IMR-90 (cell line): Measurements from ENCODE around the gene RHBDL1. TPM values are rescaled to one million over a fixed set of nuclear protein-coding genes. Genes with fewer than 3 reads are reported as not detected.
A peak's percentile ranks its signal among the peaks of the same experiment; 100 is the strongest.

Experiments used
- ATAC-seq: fragments of 200-7000 bp; cut with Tn5 transposase; 2 replicates; pipeline ENCODE4 v1.9.1; 2020; ENCODE audit warnings: low read depth, mild to moderate bottlenecking, moderate library complexity
- BruUV-seq: library from RNA; stranded (reverse); fragments of 400-500 nt; replicated peaks from 2 replicates; lab custom pipeline; 2021; lab: Mats Ljungman, UMichigan
- CTCF ChIA-PET: fragments of 300-600 bp; formaldehyde crosslinking; extraction: SDS; loops from one replicate; lab custom pipeline; 2021; ENCODE audit warnings: antibody characterized with exemption; lab: Yijun Ruan, JAX
- POLR2A ChIA-PET: fragments of 300-600 bp; sonication (Branson Sonifier 250); formaldehyde crosslinking; loops from one replicate; lab custom pipeline; 2022; ENCODE audit warnings: antibody characterized with exemption; ENCODE audit not compliant: unreplicated experiment; lab: Charles Lee
- DNase-seq: peaks from one replicate; pipeline ENCODE4 v3.0.0; 2013
- H2AFZ ChIP-seq: replicated peaks from 2 replicates; pipeline ENCODE3; 2013; ENCODE audit warnings: low read length, mild to moderate bottlenecking; ENCODE audit not compliant: poor library complexity
- H2AK5ac ChIP-seq: 2 replicates; pipeline ENCODE4 v1.6.1; 2013; ENCODE audit warnings: low read depth, low read length, inconsistent platforms
- H2AK9ac ChIP-seq: replicated peaks from 2 replicates; pipeline ENCODE3; 2013; ENCODE audit warnings: mild to moderate bottlenecking, low read depth, low read length, moderate library complexity; ENCODE audit not compliant: poor library complexity
- H2BK120ac ChIP-seq: 2 replicates; pipeline ENCODE4 v1.6.1; 2013; ENCODE audit warnings: low read depth, low read length, inconsistent platforms
- H2BK15ac ChIP-seq: 3 replicates; pipeline ENCODE4 v1.6.1; 2013; ENCODE audit warnings: low read depth, low read length, inconsistent platforms
- H2BK20ac ChIP-seq: 2 replicates; pipeline ENCODE4 v1.6.1; 2013; ENCODE audit warnings: low read depth, mild to moderate bottlenecking, inconsistent platforms, low read length, moderate library complexity
- H2BK5ac ChIP-seq: 2 replicates; pipeline ENCODE4 v1.6.1; 2013; ENCODE audit warnings: mild to moderate bottlenecking, low read depth, low read length, inconsistent platforms; ENCODE audit not compliant: poor library complexity, severe bottlenecking
- H3K14ac ChIP-seq: replicated peaks from 2 replicates; pipeline ENCODE4 v1.6.1; 2013; ENCODE audit warnings: low read depth, low read length, inconsistent platforms
- H3K18ac ChIP-seq: 2 replicates; pipeline ENCODE4 v1.6.1; 2013; ENCODE audit warnings: low read depth, low read length, control low read depth
- H3K23ac ChIP-seq: 2 replicates; pipeline ENCODE4 v1.6.1; 2013; ENCODE audit warnings: low read depth, low read length, inconsistent platforms
- H3K27ac ChIP-seq: 2 replicates; pipeline ENCODE4 v1.5.1; 2013; ENCODE audit warnings: mild to moderate bottlenecking, control low read depth, low read length; ENCODE audit not compliant: insufficient read depth
- H3K27me3 ChIP-seq: 2 replicates; pipeline ENCODE4 v1.6.1; 2013; ENCODE audit warnings: low read length; ENCODE audit not compliant: control insufficient read depth, insufficient read depth
- H3K36me3 ChIP-seq: 2 replicates; pipeline ENCODE4 v1.6.1; 2013; ENCODE audit warnings: low read length, mixed read lengths; ENCODE audit not compliant: control insufficient read depth, insufficient read depth
- H3K4ac ChIP-seq: 2 replicates; pipeline ENCODE4 v1.6.1; 2013; ENCODE audit warnings: low read depth, low read length, inconsistent platforms
- H3K4me1 ChIP-seq: 2 replicates; pipeline ENCODE4 v1.6.1; 2013; ENCODE audit warnings: low read length, mixed read lengths; ENCODE audit not compliant: control insufficient read depth, insufficient read depth
- H3K4me2 ChIP-seq: 2 replicates; pipeline ENCODE4 v1.6.1; 2013; ENCODE audit warnings: low read depth, mild to moderate bottlenecking, control low read depth, low read length, moderate library complexity
- H3K4me3 ChIP-seq: 2 replicates; pipeline ENCODE4 v1.5.1; 2013; ENCODE audit warnings: low read depth, mild to moderate bottlenecking, control low read depth, low read length, moderate library complexity; ENCODE audit not compliant: insufficient read depth
- H3K56ac ChIP-seq: 2 replicates; pipeline ENCODE4 v1.6.1; 2013; ENCODE audit warnings: low read length, inconsistent platforms; ENCODE audit not compliant: insufficient read depth; ENCODE audit errors: extremely low read depth
- H3K79me1 ChIP-seq, 2 experiments: 2 replicates each; pipeline ENCODE4 v1.6.1; 2013; ENCODE audit warnings: low read length in 2 of 2, inconsistent platforms in 1 of 2, low read depth in 1 of 2
- H3K9ac ChIP-seq: 2 replicates; pipeline ENCODE4 v1.6.1; 2013; ENCODE audit warnings: low read depth, low read length, control low read depth
- H3K9me1 ChIP-seq: 2 replicates; pipeline ENCODE4 v1.6.1; 2013; ENCODE audit warnings: low read length, inconsistent platforms; ENCODE audit not compliant: insufficient read depth
- H3K9me3 ChIP-seq: 2 replicates; pipeline ENCODE4 v1.6.1; 2013; ENCODE audit warnings: low read length; ENCODE audit not compliant: control insufficient read depth, insufficient read depth
- H4K20me1 ChIP-seq: 2 replicates; pipeline ENCODE4 v1.6.1; 2013; ENCODE audit warnings: low read length, inconsistent platforms; ENCODE audit not compliant: insufficient read depth
- H4K5ac ChIP-seq: 2 replicates; pipeline ENCODE4 v1.6.1; 2013; ENCODE audit warnings: mild to moderate bottlenecking, low read depth, low read length, control low read depth
- H4K8ac ChIP-seq, 2 experiments: 2 replicates each; pipeline ENCODE4 v1.6.1; 2013; ENCODE audit warnings: low read depth in 2 of 2, low read length in 2 of 2, control low read depth in 1 of 2, inconsistent platforms in 1 of 2
- H4K91ac ChIP-seq: 2 replicates; pipeline ENCODE4 v1.6.1; 2013; ENCODE audit warnings: low read depth, low read length, inconsistent platforms; ENCODE audit not compliant: insufficient read depth
- CEBPB ChIP-seq: IDR thresholded peaks from 2 replicates; pipeline ENCODE4 v1.6.1; 2012; ENCODE audit warnings: low read depth, low read length, improper control_type of control experiment
- CHD1 ChIP-seq: IDR thresholded peaks from 2 replicates; pipeline ENCODE4 v1.6.1; 2012; ENCODE audit warnings: low read depth, low read length, improper control_type of control experiment
- CTCF ChIP-seq: conservative IDR thresholded peaks from 2 replicates; pipeline ENCODE4 v1.5.1; 2012; ENCODE audit warnings: mild to moderate bottlenecking, low read depth, low read length, improper control_type of control experiment
- ELK1 ChIP-seq: fragments of 150-350 bp; IDR thresholded peaks from 2 replicates; pipeline ENCODE4 v1.6.1; 2016; ENCODE audit warnings: low read depth, mild to moderate bottlenecking, low read length, moderate library complexity, borderline replicate concordance
- FOS ChIP-seq: fragments of 150-350 bp; IDR thresholded peaks from 2 replicates; pipeline ENCODE4 v1.6.1; 2016; ENCODE audit warnings: low read depth, low read length
- MAFK ChIP-seq: IDR thresholded peaks from 2 replicates; pipeline ENCODE4 v1.6.1; 2012; ENCODE audit warnings: low read depth, low read length, improper control_type of control experiment
- MAZ ChIP-seq: IDR thresholded peaks from 2 replicates; pipeline ENCODE4 v1.6.1; 2012; ENCODE audit warnings: low read depth, mild to moderate bottlenecking, low read length, improper control_type of control experiment, moderate library complexity, borderline replicate concordance
- MXI1 ChIP-seq: IDR thresholded peaks from 2 replicates; pipeline ENCODE4 v1.6.1; 2012; ENCODE audit warnings: low read depth, mild to moderate bottlenecking, low read length, moderate library complexity, borderline replicate concordance
- NFE2L2 ChIP-seq: fragments of 150-350 bp; IDR thresholded peaks from 2 replicates; pipeline ENCODE4 v1.6.1; 2016; ENCODE audit warnings: low read depth, mild to moderate bottlenecking, low read length
- POLR2A ChIP-seq: IDR thresholded peaks from 2 replicates; pipeline ENCODE4 v1.6.1; 2012; ENCODE audit warnings: mild to moderate bottlenecking, low read depth, low read length
- RCOR1 ChIP-seq: IDR thresholded peaks from 2 replicates; pipeline ENCODE4 v1.6.1; 2012; ENCODE audit warnings: mild to moderate bottlenecking, low read length, improper control_type of control experiment; ENCODE audit not compliant: insufficient replicate concordance
- RFX5 ChIP-seq: IDR thresholded peaks from 2 replicates; pipeline ENCODE4 v1.8.0; 2012; ENCODE audit warnings: low read depth, mild to moderate bottlenecking, low read length, moderate library complexity
- SMC3 ChIP-seq: fragments of 150-350 bp; IDR thresholded peaks from 2 replicates; pipeline ENCODE4 v1.6.1; 2016; ENCODE audit warnings: low read depth, mild to moderate bottlenecking, antibody characterized with exemption, low read length, moderate library complexity
- USF2 ChIP-seq: fragments of 150-350 bp; IDR thresholded peaks from 2 replicates; pipeline ENCODE4 v1.6.1; 2017; ENCODE audit warnings: mild to moderate bottlenecking, antibody characterized with exemption, low read length, low read depth
- WGBS, 2 experiments: methylation state at CpG; one replicate each; pipeline versions ENCODE4 v1.1.5 to v1.1.7; 2013; ENCODE audit warnings: missing lambda C conversion rate in 2 of 2; ENCODE audit not compliant: insufficient read length in 1 of 2; ENCODE audit errors: extremely low coverage in 2 of 2; 5-methylcytosine and 5-hydroxymethylcytosine counted together
- dilution Hi-C: fragments of 300-500 bp; cut with HindIII; formaldehyde crosslinking; loops from one replicate; pipeline ENCODE4 v1.14.3; 2018; ENCODE audit warnings: low sequenced_read_pairs; ENCODE audit not compliant: unreplicated experiment
- in situ Hi-C: fragments of 300-500 bp; cut with MboI; formaldehyde crosslinking; loops from 3 replicates; pipeline ENCODE4 v1.14.3; 2019; ENCODE audit warnings: low sequenced_read_pairs, inconsistent platforms, mixed read lengths
- intact Hi-C: fragments of 100-400 bp; cut with micrococcal nuclease; formaldehyde crosslinking; loops from 2 replicates; pipeline ENCODE4 v1.10.0; 2022
- polyA plus RNA-seq, 3 experiments: library from polyadenylated mRNA; depleted of rRNA; stranded (reverse); fragments of >200 nt; gene quantifications; 2 replicates each; pipeline ENCODE4 v1.2.3, GENCODE V29; 2012; ENCODE audit warnings: low replicate concordance in 1 of 3
- total RNA-seq: library from RNA; depleted of rRNA; stranded (reverse); fragments of >200 nt; gene quantifications from 2 replicates; pipeline ENCODE4 v1.2.3, GENCODE V29; 2012

The RHBDL1 gene
- total and polyA plus RNA-seq, 2 of the 4 experiments (the other 2 are of a cell fraction): 0.72 to 4.1 TPM

DNA sequence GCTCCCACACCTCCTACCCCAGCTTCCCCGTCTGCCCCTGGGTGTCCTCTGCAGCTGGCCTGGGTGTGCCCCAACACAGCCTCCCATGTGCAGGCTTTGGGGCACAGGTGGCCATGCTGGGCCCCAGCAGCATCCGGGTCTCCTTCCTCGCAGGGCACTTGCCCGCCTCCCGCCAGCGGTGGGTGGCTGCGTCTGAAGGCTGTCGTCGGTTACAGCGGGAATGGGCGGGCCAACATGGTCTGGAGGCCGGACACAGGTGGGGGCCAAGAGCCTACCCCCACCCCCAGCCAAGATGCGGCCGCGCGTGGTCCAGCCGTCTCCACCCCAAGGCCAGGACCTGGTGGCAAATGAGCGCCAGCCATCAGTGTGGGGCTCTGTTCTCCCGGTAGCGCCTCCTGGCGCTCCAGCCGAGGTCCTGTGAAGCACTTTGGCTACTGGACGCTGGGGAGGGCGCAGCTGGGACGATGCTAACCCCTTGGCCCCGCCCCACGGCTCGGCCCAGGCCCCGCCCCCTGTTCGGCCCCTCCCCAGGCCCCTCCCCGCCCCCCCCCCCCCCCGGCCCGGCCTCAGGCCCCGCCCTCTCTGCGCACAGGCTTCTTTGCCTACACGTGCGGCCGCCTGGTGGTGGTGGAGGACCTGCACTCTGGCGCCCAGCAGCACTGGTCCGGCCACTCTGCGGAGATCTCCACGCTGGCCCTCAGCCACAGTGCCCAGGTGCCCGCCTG lies 14.8 kb upstream of the RHBDL1 start:
- Histone ChIP-seq H3K18ac (no peak overlapping the region), H3K4me1 (peaks cover 5% of the 10 kb centered on the region), H3K23ac (no peak overlapping the region), H3K14ac (no peak overlapping the region), H3K27me3 (no peaks in the 10 kb centered on the region), H2AK9ac (peak overlapping the region; percentile 97), H2BK5ac (no peak overlapping the region), H3K9me1 (no peaks in the 10 kb centered on the region), H3K27ac (no peak overlapping the region), H2AK5ac (peak overlapping the region; percentile 27; the same call in 1 of the 2 replicates), H4K20me1 (no peaks in the 10 kb centered on the region), H4K8ac (peak overlapping the region in 1 of 2 experiments; percentile 43; a peak in 1 of 4 replicates), H3K9ac (no peak overlapping the region), H4K91ac (no peak overlapping the region), H2BK120ac (no peak overlapping the region), H3K36me3 (peaks cover 4% of the 10 kb centered on the region), H2BK20ac (no peak overlapping the region), H2BK15ac (no peak overlapping the region), H3K79me1 (no peaks in the 10 kb centered on the region), H3K56ac (no peak overlapping the region), H3K4me3 (no peak overlapping the region), H3K4ac (no peak overlapping the region), H3K9me3 (no peaks in the 10 kb centered on the region), H3K4me2 (no peak overlapping the region), H4K5ac (no peak overlapping the region), H2AFZ (peak overlapping the region; percentile 88)
- WGBS, 2 experiments: 43% methylated on average over 18 of the region's 43 CpGs; no CpG with 5 or more reads in 1 of the 2 experiments
- in situ Hi-C loops: no loop called here
- ATAC-seq (peak; percentile 96), DNase-seq (peak; percentile 77)
- intact Hi-C loops: loop anchor here (2.0 kb wide), 1 partner anchor 82 kb away; no protein-coding TSS in a partner anchor
- ChIA-PET POLR2A (no interaction called here), CTCF (interaction anchor here (0.7 kb wide), 1 partner anchor 13 kb away, joined by 3 read pairs; no protein-coding TSS in a partner anchor)
- dilution Hi-C loops: no loop called here
- no TSS peak for BruUV-seq
- peak; percentile 37 for TF ChIP-seq CTCF
- no peak for TF ChIP-seq MAFK
- 0 out of 2 replicates have a peak, but pooled peaks have one; percentile 9 for TF ChIP-seq USF2
- TF ChIP-seq MAZ: peak; percentile 61; the same call in 1 of the 2 replicates
- no peak for TF ChIP-seq ELK1
- TF ChIP-seq CHD1: no peak
- TF ChIP-seq MXI1: no peak
- TF ChIP-seq FOS: no peak
- no peak for TF ChIP-seq POLR2A
- TF ChIP-seq RFX5: no peak
- peak; percentile 27; the same call in 1 of the 2 replicates for TF ChIP-seq SMC3
- no peak for TF ChIP-seq NFE2L2
- no peak for TF ChIP-seq CEBPB
- TF ChIP-seq RCOR1: no peak
